HFF-Myc (cell line): Measurements from ENCODE around the gene CD22.

Experiments used
- DNase-seq: peaks from one replicate; pipeline ENCODE4 v3.0.0-alpha.2; 2011; ENCODE audit warnings: low read depth; ENCODE audit errors: extremely low read depth
- H3K4me3 ChIP-seq: replicated peaks from 2 replicates; pipeline ENCODE4 v1.5.1; 2011; ENCODE audit warnings: low read depth, mild to moderate bottlenecking, control low read depth, low read length
- TF ChIP-seq, protein P1 (sequence below): IDR thresholded peaks from 2 replicates; pipeline ENCODE4 v1.5.1; 2012; ENCODE audit warnings: mild to moderate bottlenecking, low read depth, low read length, control low read depth; ENCODE audit errors: missing control alignments

The CD22 gene

GRCh38 chr19:35340431-35340830 is 11.4 kb downstream of the CD22 start:
- TF ChIP-seq, protein P1, sequence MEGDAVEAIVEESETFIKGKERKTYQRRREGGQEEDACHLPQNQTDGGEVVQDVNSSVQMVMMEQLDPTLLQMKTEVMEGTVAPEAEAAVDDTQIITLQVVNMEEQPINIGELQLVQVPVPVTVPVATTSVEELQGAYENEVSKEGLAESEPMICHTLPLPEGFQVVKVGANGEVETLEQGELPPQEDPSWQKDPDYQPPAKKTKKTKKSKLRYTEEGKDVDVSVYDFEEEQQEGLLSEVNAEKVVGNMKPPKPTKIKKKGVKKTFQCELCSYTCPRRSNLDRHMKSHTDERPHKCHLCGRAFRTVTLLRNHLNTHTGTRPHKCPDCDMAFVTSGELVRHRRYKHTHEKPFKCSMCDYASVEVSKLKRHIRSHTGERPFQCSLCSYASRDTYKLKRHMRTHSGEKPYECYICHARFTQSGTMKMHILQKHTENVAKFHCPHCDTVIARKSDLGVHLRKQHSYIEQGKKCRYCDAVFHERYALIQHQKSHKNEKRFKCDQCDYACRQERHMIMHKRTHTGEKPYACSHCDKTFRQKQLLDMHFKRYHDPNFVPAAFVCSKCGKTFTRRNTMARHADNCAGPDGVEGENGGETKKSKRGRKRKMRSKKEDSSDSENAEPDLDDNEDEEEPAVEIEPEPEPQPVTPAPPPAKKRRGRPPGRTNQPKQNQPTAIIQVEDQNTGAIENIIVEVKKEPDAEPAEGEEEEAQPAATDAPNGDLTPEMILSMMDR, result no peak
- no peak for DNase-seq
- no peak overlapping the region for H3K4me3 ChIP-seq

- H3K4me3 ChIP-seq, result no peak overlapping the region
- DNase-seq, result no peak
- TF ChIP-seq, protein P1, result no peak
Observed at GRCh38 chr19:35341006-35341405, 12.0 kb downstream of the CD22 start.

DNA sequence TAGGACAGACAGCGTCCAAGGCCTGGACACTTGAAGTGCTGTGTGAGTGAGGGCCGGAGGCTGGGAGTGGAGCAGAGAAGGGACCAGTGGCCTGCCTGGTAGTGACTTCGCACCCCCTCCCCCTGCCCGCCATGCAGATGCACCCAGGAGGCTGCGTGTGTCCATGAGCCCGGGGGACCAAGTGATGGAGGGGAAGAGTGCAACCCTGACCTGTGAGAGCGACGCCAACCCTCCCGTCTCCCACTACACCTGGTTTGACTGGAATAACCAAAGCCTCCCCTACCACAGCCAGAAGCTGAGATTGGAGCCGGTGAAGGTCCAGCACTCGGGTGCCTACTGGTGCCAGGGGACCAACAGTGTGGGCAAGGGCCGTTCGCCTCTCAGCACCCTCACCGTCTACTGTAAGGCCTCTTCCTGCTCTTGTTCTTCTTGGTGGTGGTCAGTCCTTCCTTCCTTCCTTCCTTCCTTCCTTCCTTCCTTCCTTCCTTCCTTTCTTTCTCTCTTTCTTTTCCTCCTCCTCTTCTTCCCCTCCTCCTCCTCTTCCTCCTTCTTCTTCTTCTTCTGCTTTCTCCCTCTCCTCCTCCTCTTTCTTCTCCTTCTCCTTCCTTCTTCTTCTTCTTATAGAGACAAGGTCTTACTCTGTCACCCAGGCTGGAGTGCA is 12.7 kb downstream of the CD22 start:
- H3K4me3 ChIP-seq, result no peak overlapping the region
- no peak for DNase-seq
- TF ChIP-seq, protein P1, result no peak

DNA sequence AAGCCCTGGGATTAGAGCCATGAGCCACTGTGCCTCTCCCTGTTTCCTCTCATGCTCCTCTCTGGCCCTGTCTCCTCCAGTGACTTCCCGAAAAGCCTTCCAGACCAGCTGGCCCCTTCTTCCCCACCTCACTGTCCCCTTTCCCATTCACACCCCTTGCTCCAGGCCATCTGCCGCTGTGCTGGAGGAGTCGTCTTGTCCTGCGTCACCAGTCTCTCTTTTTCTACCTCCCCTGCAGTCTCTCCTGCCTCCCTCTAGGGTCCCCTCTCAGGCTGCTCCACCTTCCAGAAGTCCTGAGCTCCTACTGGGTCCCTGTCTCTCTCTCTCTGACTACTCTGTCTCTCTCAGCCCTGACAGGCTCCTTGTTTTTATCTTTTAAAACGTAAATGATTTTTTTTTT is 13.4 kb downstream of the CD22 start:
- TF ChIP-seq, protein P1, result no peak
- H3K4me3 ChIP-seq, result no peak overlapping the region
- no peak for DNase-seq

DNA sequence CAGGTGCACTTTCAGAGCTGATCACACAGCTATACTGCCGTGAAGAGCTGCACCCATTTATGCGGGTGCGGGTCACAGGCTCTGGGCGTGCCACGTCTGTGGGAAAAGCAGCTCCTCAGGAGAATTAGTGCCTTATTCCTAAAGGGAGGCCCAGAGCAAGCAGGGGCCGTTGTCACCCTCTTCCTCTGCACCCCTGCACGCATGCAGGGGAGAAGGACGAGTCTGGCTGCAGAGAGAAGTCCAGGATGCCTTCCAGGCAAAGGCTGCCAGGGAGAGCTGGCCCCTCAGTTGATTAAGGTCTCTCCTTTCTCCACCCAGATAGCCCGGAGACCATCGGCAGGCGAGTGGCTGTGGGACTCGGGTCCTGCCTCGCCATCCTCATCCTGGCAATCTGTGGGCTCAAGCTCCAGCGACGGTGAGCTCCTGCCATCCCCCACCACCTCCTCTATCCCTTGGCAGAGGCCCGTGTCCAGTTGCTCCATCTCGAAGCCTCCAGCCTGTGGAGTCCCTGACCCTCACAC is 15.6 kb downstream of the CD22 start:
- no peak overlapping the region for H3K4me3 ChIP-seq
- DNase-seq, result no peak
- TF ChIP-seq, protein P1, result no peak

DNA sequence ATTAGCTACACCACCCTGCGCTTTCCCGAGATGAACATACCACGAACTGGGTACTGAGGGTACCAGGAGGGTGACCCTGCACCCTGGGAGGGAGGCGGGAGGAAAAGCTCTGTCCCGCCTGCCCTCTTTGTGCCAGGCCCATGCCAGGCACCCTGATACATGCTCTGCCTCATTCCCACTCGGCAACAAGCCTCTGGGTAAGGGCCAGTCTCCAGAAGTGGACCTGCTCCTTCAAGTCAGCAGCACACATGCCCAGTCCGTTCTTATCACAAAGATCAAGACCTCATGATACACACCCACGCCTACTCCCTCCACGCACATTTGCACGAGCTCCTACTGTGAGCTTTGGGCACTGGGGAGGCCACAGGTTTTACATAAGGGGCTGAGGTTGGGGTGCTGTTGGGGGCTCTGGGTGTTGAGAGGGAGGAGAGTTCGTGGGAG is 16.7 kb downstream of the CD22 start:
- no peak for DNase-seq
- TF ChIP-seq, protein P1, result no peak
- H3K4me3 ChIP-seq, result no peak overlapping the region
